GM18909 (cell line): ENCODE results near the gene GPRC5D.
A peak's percentile ranks its signal among the peaks of the same experiment; 100 is the strongest.

ENCODE experiments used
- ATAC-seq: cut with Tn5 transposase; IDR thresholded peaks from one replicate; pipeline ENCODE4 v1.9.1; 2021; ENCODE audit warnings: mild to moderate bottlenecking; ENCODE audit not compliant: unreplicated experiment, poor library complexity

Gene GPRC5D

GRCh38 chr12:12941450-12942350, 10.3 kb downstream of the GPRC5D start:
- ATAC-seq = no peak

- ATAC-seq = no peak
These were observed 12.1 kb downstream of the GPRC5D start for GRCh38 chr12:12939888-12940287.

GRCh38 chr12:12938541-12938940, 13.4 kb downstream of the GPRC5D start:
- ATAC-seq = no peak

GRCh38 chr12:12936983-12937491, 14.9 kb downstream of the GPRC5D start:
- no peak for ATAC-seq

- no peak for ATAC-seq
These were observed 17.4 kb downstream of the GPRC5D start for GRCh38 chr12:12934556-12934955.

- no peak for ATAC-seq
These were observed 18.2 kb downstream of the GPRC5D start for GRCh38 chr12:12933742-12934141.

- no peak for ATAC-seq
These were observed 21.2 kb downstream of the GPRC5D start for GRCh38 chr12:12930633-12931219.

- no peak for ATAC-seq
These were observed 22.3 kb downstream of the GPRC5D start for GRCh38 chr12:12929696-12930095.

- no peak for ATAC-seq
These were observed 24.5 kb downstream of the GPRC5D start for GRCh38 chr12:12927211-12928079.

GRCh38 chr12:12926571-12927071, 25.3 kb downstream of the GPRC5D start:
- ATAC-seq = no peak

GRCh38 chr12:12925388-12925787, 26.6 kb downstream of the GPRC5D start:
- no peak for ATAC-seq

GRCh38 chr12:12924169-12924568, 27.8 kb downstream of the GPRC5D start:
- ATAC-seq = no peak

GRCh38 chr12:12922978-12923377, 29.0 kb downstream of the GPRC5D start:
- ATAC-seq = no peak

- ATAC-seq = no peak
These were observed 29.8 kb downstream of the GPRC5D start for GRCh38 chr12:12922191-12922616.

- no peak for ATAC-seq
These were observed 32.1 kb downstream of the GPRC5D start for GRCh38 chr12:12919666-12920435.

GRCh38 chr12:12918781-12919389, 33.1 kb downstream of the GPRC5D start:
- no peak for ATAC-seq

- no peak for ATAC-seq
These were observed 34.5 kb downstream of the GPRC5D start for GRCh38 chr12:12917517-12917916.

GRCh38 chr12:12916135-12916944, 35.6 kb downstream of the GPRC5D start:
- peak; percentile 84 for ATAC-seq
